Neural progenitor cell (in vitro differentiated cells): ENCODE measurements around the gene TUBB3. TPM values are rescaled to one million over a fixed set of nuclear protein-coding genes. Genes with fewer than 3 reads are reported as not detected.
A peak's percentile ranks its signal among the peaks of the same experiment; 100 is the strongest.
"Not testable (repeated sequence)": the region's sequence is repeated elsewhere in the genome, so short reads cannot be mapped to it uniquely, and the experiment has no call there.

Experiments
- DNase-seq: peaks from one replicate; pipeline ENCODE4 v3.0.0-alpha.2; 2016; ENCODE audit warnings: low spot score
- H2AFZ ChIP-seq: fragments of 200-600 bp; sonication (generic); replicated peaks from 2 replicates; pipeline ENCODE4 v1.6.1; 2016; ENCODE audit warnings: antibody characterized with exemption
- H3F3A ChIP-seq: fragments of 200-600 bp; sonication (generic); 2 replicates; pipeline ENCODE4 v1.6.1; 2016; ENCODE audit warnings: antibody characterized with exemption, low read depth
- H3K27ac ChIP-seq: fragments of 200-600 bp; sonication (generic); 2 replicates; pipeline ENCODE4 v1.5.1; 2016; ENCODE audit warnings: mild to moderate bottlenecking
- H3K27me3 ChIP-seq: fragments of 200-600 bp; sonication (generic); 2 replicates; pipeline ENCODE4 v1.6.1; 2016; ENCODE audit warnings: mild to moderate bottlenecking, moderate library complexity
- H3K36me3 ChIP-seq: fragments of 200-600 bp; sonication (generic); 2 replicates; pipeline ENCODE4 v1.5.1; 2016
- H3K4me1 ChIP-seq: fragments of 200-600 bp; sonication (generic); 2 replicates; pipeline ENCODE4 v1.6.1; 2016; ENCODE audit warnings: mixed run types
- H3K4me2 ChIP-seq: fragments of 200-600 bp; sonication (generic); 2 replicates; pipeline ENCODE4 v1.6.1; 2016
- H3K4me3 ChIP-seq: fragments of 200-600 bp; sonication (generic); 2 replicates; pipeline ENCODE4 v1.5.1; 2016
- H3K79me2 ChIP-seq: fragments of 200-600 bp; sonication (generic); 2 replicates; pipeline ENCODE4 v1.6.1; 2016; ENCODE audit warnings: low read depth
- H3K9ac ChIP-seq: fragments of 200-600 bp; sonication (generic); 2 replicates; pipeline ENCODE4 v1.6.1; 2016
- H3K9me3 ChIP-seq: fragments of 200-600 bp; sonication (generic); 2 replicates; pipeline ENCODE4 v1.5.1; 2016; ENCODE audit warnings: low read depth
- H4K20me1 ChIP-seq: fragments of 200-600 bp; sonication (generic); 2 replicates; pipeline ENCODE4 v1.6.1; 2016; ENCODE audit warnings: low read depth
- H3K27ac Mint-ChIP-seq: 3 replicates; pipeline ENCODE4 v1.8.0; 2021; ENCODE audit warnings: mixed read lengths
- H3K27me3 Mint-ChIP-seq: 2 replicates; pipeline ENCODE4 v1.8.0; 2022; ENCODE audit warnings: low read depth, mild to moderate bottlenecking, inconsistent platforms, moderate library complexity, mixed read lengths; ENCODE audit not compliant: insufficient read depth
- H3K36me3 Mint-ChIP-seq: 3 replicates; pipeline ENCODE4 v1.8.0; 2021; ENCODE audit warnings: mixed read lengths
- H3K4me1 Mint-ChIP-seq: 3 replicates; pipeline ENCODE4 v1.8.0; 2021; ENCODE audit warnings: mixed read lengths
- H3K4me3 Mint-ChIP-seq: 3 replicates; pipeline ENCODE4 v1.8.0; 2021; ENCODE audit warnings: mild to moderate bottlenecking, moderate library complexity, mixed read lengths
- H3K9me3 Mint-ChIP-seq: 3 replicates; pipeline ENCODE4 v1.8.0; 2020; ENCODE audit warnings: mixed read lengths
- CTCF ChIP-seq: fragments of 200-600 bp; sonication (generic); IDR thresholded peaks from 2 replicates; pipeline ENCODE4 v1.5.1; 2017; ENCODE audit warnings: antibody characterized with exemption, mild to moderate bottlenecking
- EZH2 ChIP-seq: fragments of 200-600 bp; sonication (generic); IDR thresholded peaks from 2 replicates; pipeline ENCODE4 v1.6.1; 2017; ENCODE audit warnings: antibody characterized with exemption, mild to moderate bottlenecking, moderate library complexity
- EZH2phosphoT487 ChIP-seq: fragments of 200-600 bp; sonication (generic); IDR thresholded peaks from 2 replicates; pipeline ENCODE4 v1.6.1; 2017; ENCODE audit warnings: antibody characterized with exemption
- total RNA-seq: library from RNA; depleted of rRNA; stranded (reverse); fragments of >200 nt; gene quantifications from 2 replicates; pipeline ENCODE4 v1.2.3, GENCODE V29; 2015; ENCODE audit warnings: low replicate concordance

The TUBB3 gene
- 41.4 and 107 TPM in 2 replicates for total RNA-seq

GRCh38 chr16:89922884-89923639 is at the start of gene TUBB3:
TUBB3 (plus strand) TSS chr16:89923342; CDS start chr16:89923402, 60 bp downstream.
- Mint-ChIP-seq H3K27ac (peak within 1 kb of the TSS; percentile 78), H3K9me3 (no peaks in the 10 kb centered on the region), H3K4me3 (peak within 1 kb of the TSS; percentile 93), H3K4me1 (peaks cover 22% of the 10 kb centered on the region), H3K36me3 (peaks cover 4% of the 10 kb centered on the region), H3K27me3 (peaks cover 8% of the 10 kb centered on the region)
- peaks cover 40% of the 10 kb centered on the region for H3K4me1 ChIP-seq
- peak; percentile 27 for TF ChIP-seq CTCF
- TF ChIP-seq EZH2 = peak; percentile 5
- no peak for TF ChIP-seq EZH2phosphoT487
- H3K27ac ChIP-seq = no peak within 1 kb of the TSS
- peak within 1 kb of the TSS; percentile 86 for H2AFZ ChIP-seq
- peaks cover 28% of the 10 kb centered on the region for H3K27me3 ChIP-seq
- no peaks in the 10 kb centered on the region for H3K9me3 ChIP-seq
- H3K36me3 ChIP-seq = no peaks in the 10 kb centered on the region
- peaks cover 59% of the 10 kb centered on the region for H3F3A ChIP-seq
- no peak within 1 kb of the TSS for H3K9ac ChIP-seq
- H3K4me2 ChIP-seq = peak within 1 kb of the TSS; percentile 92
- peaks cover 42% of the 10 kb centered on the region for H4K20me1 ChIP-seq
- H3K4me3 ChIP-seq = peak within 1 kb of the TSS; percentile 68
- DNase-seq = peak; percentile 95
- peaks cover 15% of the 10 kb centered on the region for H3K79me2 ChIP-seq

- Histone ChIP-seq H3K27me3 (no peaks in the 10 kb centered on the region), H3F3A (peaks cover 38% of the 10 kb centered on the region), H3K9ac (peak overlapping the region; percentile 9), H3K9me3 (no peaks in the 10 kb centered on the region), H3K79me2 (peaks cover 44% of the 10 kb centered on the region), H4K20me1 (peaks cover 7% of the 10 kb centered on the region), H3K4me3 (peak overlapping the region; percentile 85), H3K36me3 (peaks cover 10% of the 10 kb centered on the region), H3K27ac (peak overlapping the region; percentile 98), H2AFZ (peak overlapping the region; percentile 96), H3K4me2 (peak overlapping the region; percentile 78), H3K4me1 (no peaks in the 10 kb centered on the region)
- peak overlapping the region; percentile 93 for H3K27ac Mint-ChIP-seq
- H3K9me3 Mint-ChIP-seq = peaks cover 2% of the 10 kb centered on the region
- peaks cover 21% of the 10 kb centered on the region for H3K36me3 Mint-ChIP-seq
- peak overlapping the region; percentile 91 for H3K4me3 Mint-ChIP-seq
- H3K4me1 Mint-ChIP-seq = peaks cover 14% of the 10 kb centered on the region
- peaks cover 4% of the 10 kb centered on the region for H3K27me3 Mint-ChIP-seq
- DNase-seq = peak; percentile 96
- TF ChIP-seq EZH2phosphoT487 (no peak), EZH2 (no peak), CTCF (no peak)
Observed at GRCh38 chr16:89873972-89874689, 49.0 kb upstream of the TUBB3 start.

GRCh38 chr16:89879123-89879522 is 44.0 kb upstream of the TUBB3 start:
- DNase-seq, H3K9ac ChIP-seq, H3K27me3 ChIP-seq, H2AFZ ChIP-seq, H3K27ac ChIP-seq, H3K27ac Mint-ChIP-seq, H3K4me3 ChIP-seq, H3K27me3 Mint-ChIP-seq, H3K9me3 Mint-ChIP-seq, H3K4me1 ChIP-seq, H3K9me3 ChIP-seq, H3K4me3 Mint-ChIP-seq, H3K4me2 ChIP-seq: not testable (repeated sequence)
- peaks cover 40% of the 10 kb centered on the region for H3K36me3 Mint-ChIP-seq
- Histone ChIP-seq H4K20me1 (peaks cover 11% of the 10 kb centered on the region), H3K36me3 (peaks cover 10% of the 10 kb centered on the region), H3F3A (peaks cover 22% of the 10 kb centered on the region), H3K79me2 (peaks cover 73% of the 10 kb centered on the region)
- H3K4me1 Mint-ChIP-seq = peaks cover 11% of the 10 kb centered on the region
